Activated naive CD8-positive, alpha-beta T cell treated with anti-CD3 and anti-CD28 coated beads, Interleukin-2, amount 50 U/mL, for 24 hours (primary cell): ENCODE measurements around the gene TCP11.

ENCODE experiments used
- ATAC-seq: fragments of 150-1000 bp; cut with Tn5 transposase; one replicate; pipeline ENCODE4 v1.10.0; 2021
- DNase-seq: peaks from one replicate; pipeline ENCODE4 v3.0.0; 2021
- H3K27ac Mint-ChIP-seq: one replicate; pipeline ENCODE4 v1.8.0; 2021; ENCODE audit warnings: mild to moderate bottlenecking, mixed read lengths
- H3K27me3 Mint-ChIP-seq: one replicate; pipeline ENCODE4 v1.8.0; 2021; ENCODE audit warnings: mixed read lengths
- H3K36me3 Mint-ChIP-seq: one replicate; pipeline ENCODE4 v1.8.0; 2021; ENCODE audit warnings: low read depth, mixed read lengths
- H3K4me1 Mint-ChIP-seq: one replicate; pipeline ENCODE4 v1.8.0; 2021; ENCODE audit warnings: mixed read lengths
- H3K4me3 Mint-ChIP-seq: one replicate; pipeline ENCODE4 v1.8.0; 2021; ENCODE audit warnings: mild to moderate bottlenecking, moderate library complexity, mixed read lengths
- H3K9me3 Mint-ChIP-seq: one replicate; pipeline ENCODE4 v1.8.0; 2021; ENCODE audit warnings: mixed read lengths

TCP11 gene

DNA sequence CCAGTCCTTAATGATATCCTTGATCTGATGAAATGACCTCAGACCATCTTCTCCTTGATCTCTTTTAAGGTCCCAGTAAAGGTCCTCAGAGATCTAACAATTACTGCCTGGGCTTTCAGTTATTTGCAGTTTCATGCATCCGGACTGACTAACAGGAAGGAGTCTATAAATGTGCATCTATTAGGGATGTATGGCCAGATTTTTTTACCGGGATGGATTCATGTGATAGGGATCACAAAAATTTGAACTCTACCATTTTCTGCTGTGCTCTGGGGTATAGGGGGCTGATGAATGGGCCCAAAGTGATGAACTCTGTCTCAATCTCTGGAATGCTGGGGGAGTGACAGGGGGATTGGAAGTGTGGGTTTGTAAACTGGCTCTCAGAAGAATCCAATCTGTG lies 36.5 kb upstream of the TCP11 start:
- no peak overlapping the region for H3K4me3 Mint-ChIP-seq
- H3K27me3 Mint-ChIP-seq, result peaks cover 2% of the 10 kb centered on the region
- H3K9me3 Mint-ChIP-seq, result no peaks in the 10 kb centered on the region
- ATAC-seq, result no peak
- H3K36me3 Mint-ChIP-seq, result no peaks in the 10 kb centered on the region
- no peak overlapping the region for H3K27ac Mint-ChIP-seq
- no peaks in the 10 kb centered on the region for H3K4me1 Mint-ChIP-seq
- DNase-seq, result no peak

DNA sequence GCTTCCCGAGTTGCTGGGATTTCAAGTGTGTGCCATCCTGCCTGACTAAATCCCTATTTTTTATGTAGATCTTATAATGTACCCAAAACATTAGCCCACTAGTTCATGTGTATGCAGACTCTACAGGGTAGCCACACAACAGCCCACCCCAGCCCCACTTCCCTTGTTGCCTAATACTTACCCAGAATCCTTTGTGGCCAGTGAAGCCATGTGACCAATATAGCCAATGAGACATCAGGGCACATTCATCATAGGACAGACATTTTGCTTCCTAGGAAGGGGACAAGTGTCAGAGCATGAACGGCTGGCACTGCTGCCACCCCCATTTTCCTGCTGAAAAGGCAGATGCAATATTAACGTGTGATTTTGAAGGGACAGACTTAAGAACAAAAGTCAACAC lies 36.0 kb upstream of the TCP11 start:
- DNase-seq, result no peak
- no peaks in the 10 kb centered on the region for H3K4me1 Mint-ChIP-seq
- ATAC-seq, result no peak
- peaks cover 2% of the 10 kb centered on the region for H3K27me3 Mint-ChIP-seq
- no peak overlapping the region for H3K4me3 Mint-ChIP-seq
- no peaks in the 10 kb centered on the region for H3K9me3 Mint-ChIP-seq
- no peaks in the 10 kb centered on the region for H3K36me3 Mint-ChIP-seq
- no peak overlapping the region for H3K27ac Mint-ChIP-seq

DNA sequence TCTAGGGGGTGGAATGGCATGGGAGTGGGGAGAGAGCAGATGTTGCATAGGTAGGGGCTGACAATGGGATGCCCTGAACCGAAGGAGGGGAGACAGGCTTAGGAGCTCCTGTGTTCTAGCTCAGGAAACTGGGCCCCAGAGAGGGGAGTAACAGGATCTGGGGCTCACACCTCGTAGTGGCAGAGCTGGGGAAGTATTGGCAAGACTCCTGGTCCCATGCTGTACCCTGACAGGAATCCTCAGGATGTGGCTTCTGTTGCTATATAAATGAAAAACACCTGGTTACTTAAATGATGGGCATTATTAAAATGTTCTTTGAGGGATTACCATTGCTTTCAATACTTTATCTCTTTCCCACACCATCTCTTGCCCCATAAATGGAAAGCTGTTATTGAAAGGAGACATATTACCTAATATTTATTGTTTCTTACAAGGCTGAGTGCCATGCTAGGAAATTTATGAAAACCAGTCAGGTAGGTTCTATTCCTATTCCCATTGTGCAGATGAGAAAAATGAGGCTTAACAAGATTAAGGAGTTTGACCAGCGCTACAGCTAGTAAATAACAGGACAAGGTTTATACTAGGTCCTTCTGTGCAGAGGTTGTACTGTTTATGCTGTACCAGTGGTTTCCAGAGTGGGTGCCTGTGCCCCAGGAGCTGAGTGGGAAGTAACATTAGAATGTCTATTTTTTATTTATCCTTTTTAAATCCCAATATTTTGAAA lies 35.3 kb upstream of the TCP11 start:
- Mint-ChIP-seq H3K36me3 (no peaks in the 10 kb centered on the region), H3K4me3 (no peak overlapping the region), H3K27me3 (peaks cover 2% of the 10 kb centered on the region), H3K9me3 (no peaks in the 10 kb centered on the region), H3K27ac (no peak overlapping the region), H3K4me1 (no peaks in the 10 kb centered on the region)
- DNase-seq (no peak), ATAC-seq (no peak)

DNA sequence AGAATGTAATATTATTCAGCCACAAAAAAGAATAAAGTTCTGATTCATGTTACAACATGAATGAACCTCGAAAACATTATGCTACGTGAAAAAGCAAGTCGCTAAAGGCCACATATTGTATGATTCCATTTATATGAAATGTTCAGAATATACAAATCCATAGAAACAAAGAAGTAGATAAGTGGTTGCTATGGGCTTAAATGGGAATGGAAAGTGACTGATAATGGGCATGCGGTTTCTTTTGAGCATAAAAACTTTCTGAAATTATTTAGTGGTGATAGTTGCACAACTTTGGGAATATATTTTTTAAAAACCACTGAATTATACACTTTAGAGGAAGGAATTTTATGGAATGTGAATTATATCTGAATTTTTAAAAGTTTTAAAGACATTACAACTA lies 33.4 kb upstream of the TCP11 start:
- Mint-ChIP-seq H3K27me3 (peaks cover 2% of the 10 kb centered on the region), H3K4me1 (peaks cover 2% of the 10 kb centered on the region), H3K36me3 (no peaks in the 10 kb centered on the region), H3K4me3 (no peak overlapping the region), H3K9me3 (peaks cover 3% of the 10 kb centered on the region), H3K27ac (no peak overlapping the region)
- ATAC-seq, result no peak
- DNase-seq, result no peak

DNA sequence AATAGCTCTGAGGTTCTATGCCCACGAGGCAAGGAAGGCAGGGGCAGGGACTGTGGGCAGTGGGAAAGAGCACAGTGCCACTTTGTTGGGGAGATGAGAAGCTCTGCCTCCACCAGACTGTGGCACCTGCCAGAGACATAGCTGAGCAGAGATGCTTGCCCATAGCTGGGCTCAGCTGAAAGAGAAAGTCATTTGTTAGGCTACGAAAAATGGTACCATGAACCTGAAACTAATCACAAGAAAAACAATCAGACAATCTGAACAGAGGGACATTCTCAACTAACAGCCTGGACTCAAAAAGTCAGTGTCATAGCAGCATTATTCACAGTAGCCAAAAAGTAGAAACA lies 32.9 kb upstream of the TCP11 start:
- Mint-ChIP-seq H3K9me3 (peaks cover 5% of the 10 kb centered on the region), H3K36me3 (no peaks in the 10 kb centered on the region), H3K27me3 (peaks cover 2% of the 10 kb centered on the region), H3K4me1 (peaks cover 2% of the 10 kb centered on the region), H3K4me3 (no peak overlapping the region), H3K27ac (no peak overlapping the region)
- DNase-seq, result no peak
- ATAC-seq, result no peak

DNA sequence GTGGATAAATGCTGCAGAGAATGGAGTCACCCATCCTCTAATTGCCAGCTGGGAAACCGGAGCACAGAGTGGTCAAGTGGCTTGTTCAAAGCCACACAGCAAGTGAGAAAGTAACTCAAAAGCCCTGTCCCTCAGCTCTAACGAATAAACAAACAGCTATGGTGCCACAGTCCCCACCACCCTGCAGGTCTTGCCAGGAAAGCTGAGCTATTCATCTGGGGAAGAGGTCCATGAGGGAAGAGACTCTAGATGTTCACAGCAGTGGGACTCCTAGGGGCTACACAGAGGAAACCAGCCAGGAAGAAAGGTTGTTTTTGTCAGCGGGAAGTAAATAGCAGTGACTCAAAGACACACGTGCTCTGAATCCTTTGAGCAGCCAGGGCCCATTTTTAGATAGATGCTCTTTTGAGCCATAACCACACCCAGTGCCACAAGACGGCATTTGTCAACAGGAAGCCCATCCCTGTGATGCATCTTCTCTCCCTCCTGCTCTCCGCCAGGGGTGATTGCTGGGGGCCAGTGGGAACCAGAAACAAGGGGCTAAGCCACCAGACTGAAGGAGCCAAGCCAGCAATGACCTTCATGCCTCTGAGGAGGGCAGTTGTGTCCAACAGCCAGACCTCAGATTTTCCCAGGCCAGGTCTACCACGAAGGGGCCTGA lies 32.4 kb upstream of the TCP11 start:
- H3K27ac Mint-ChIP-seq, result no peak overlapping the region

DNA sequence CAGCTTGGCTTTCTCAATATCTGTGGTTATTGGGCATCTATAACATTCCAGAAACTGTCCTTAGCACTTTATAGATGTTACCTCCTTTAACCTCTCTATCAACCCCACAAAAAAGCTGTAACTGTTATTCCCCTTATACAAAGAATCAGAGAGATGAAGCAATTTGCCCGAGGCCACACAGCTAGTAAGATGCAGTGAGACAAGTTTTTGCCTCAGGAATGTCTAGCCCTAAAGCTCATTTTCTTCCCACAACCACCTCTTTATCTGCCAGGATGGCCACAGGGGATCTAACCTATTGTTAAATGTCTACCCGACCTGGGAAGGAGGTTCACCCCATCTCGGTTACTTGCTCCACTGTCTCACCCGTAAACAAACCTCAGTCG lies 31.9 kb upstream of the TCP11 start:
- H3K27me3 Mint-ChIP-seq, result peaks cover 2% of the 10 kb centered on the region
- peaks cover 5% of the 10 kb centered on the region for H3K9me3 Mint-ChIP-seq
- no peak overlapping the region for H3K27ac Mint-ChIP-seq
- H3K4me3 Mint-ChIP-seq, result no peak overlapping the region
- ATAC-seq, result no peak
- peaks cover 2% of the 10 kb centered on the region for H3K4me1 Mint-ChIP-seq
- no peaks in the 10 kb centered on the region for H3K36me3 Mint-ChIP-seq
- DNase-seq, result no peak

More for the DNA sequence above, 32.4 kb upstream of the TCP11 start:
- no peak for ATAC-seq
- Mint-ChIP-seq H3K36me3 (no peaks in the 10 kb centered on the region), H3K27me3 (peaks cover 2% of the 10 kb centered on the region), H3K9me3 (peaks cover 5% of the 10 kb centered on the region), H3K4me1 (peaks cover 2% of the 10 kb centered on the region), H3K4me3 (no peak overlapping the region)
- DNase-seq, result no peak

DNA sequence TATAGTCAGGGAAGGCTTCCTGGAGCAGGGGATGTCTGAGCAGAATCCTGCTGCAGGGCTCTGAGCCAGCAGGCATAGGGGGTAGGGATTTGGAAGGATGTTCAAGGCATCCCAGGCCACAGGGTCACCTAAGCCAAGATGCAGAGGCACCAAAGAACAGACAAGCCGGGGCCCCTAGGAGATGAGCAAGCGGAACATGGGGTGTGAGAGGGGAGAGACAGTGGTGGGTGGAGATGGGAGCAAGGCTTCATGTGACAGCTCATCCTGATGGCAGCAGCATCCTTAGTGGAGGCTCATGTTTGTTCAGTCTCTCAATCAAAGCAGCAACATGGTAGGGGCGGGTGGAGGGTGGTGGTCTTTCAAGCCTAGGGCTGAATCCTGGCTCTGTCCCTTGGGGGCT lies 29.8 kb upstream of the TCP11 start:
- no peak overlapping the region for H3K4me3 Mint-ChIP-seq
- peaks cover 5% of the 10 kb centered on the region for H3K9me3 Mint-ChIP-seq
- H3K27me3 Mint-ChIP-seq, result peaks cover 4% of the 10 kb centered on the region
- ATAC-seq, result no peak
- H3K27ac Mint-ChIP-seq, result no peak overlapping the region
- H3K4me1 Mint-ChIP-seq, result peaks cover 2% of the 10 kb centered on the region
- DNase-seq, result no peak
- H3K36me3 Mint-ChIP-seq, result no peaks in the 10 kb centered on the region

DNA sequence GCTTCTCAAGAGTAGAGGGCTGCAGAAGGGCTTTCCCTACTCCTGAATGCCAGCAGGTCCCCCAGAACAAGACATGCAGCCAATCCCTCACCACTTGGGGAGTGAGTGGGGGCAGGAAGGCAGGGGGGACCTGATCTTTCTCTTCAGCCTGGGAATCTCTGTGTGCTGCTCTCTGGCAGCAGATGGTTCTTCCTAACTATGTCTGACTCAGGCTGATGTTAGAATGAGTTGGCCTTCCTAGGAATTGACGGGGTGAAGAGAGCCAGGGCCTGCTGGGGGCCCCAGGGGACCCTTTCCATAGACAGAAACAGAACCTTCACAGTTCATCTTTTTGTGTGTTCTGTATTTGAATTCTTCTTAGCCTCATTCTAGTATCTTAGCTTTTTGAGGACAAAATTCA lies 29.0 kb upstream of the TCP11 start:
- H3K4me3 Mint-ChIP-seq, result no peak overlapping the region
- H3K27me3 Mint-ChIP-seq, result peaks cover 4% of the 10 kb centered on the region
- no peak overlapping the region for H3K27ac Mint-ChIP-seq
- no peaks in the 10 kb centered on the region for H3K36me3 Mint-ChIP-seq
- peaks cover 2% of the 10 kb centered on the region for H3K4me1 Mint-ChIP-seq
- peaks cover 5% of the 10 kb centered on the region for H3K9me3 Mint-ChIP-seq
- no peak for DNase-seq
- no peak for ATAC-seq

DNA sequence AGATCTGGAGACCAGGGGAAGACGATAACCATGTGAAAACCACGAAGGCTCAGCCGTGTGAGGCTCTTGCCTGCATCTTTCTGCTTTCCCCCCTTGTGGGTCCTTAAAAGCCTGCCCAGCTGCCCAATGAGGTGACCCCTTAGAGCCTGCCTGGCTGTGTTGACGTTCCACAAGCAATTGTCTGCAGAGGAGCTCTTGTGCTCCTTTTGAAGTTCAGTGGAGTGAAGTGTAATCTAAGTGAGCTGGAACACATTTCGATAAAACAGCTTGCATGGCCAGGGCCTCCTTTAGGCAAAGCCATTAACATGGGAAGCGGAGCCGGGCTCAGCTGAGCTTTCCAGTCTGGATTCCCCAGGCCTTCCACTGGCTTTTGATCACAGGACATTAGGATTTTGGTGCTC lies 27.3 kb upstream of the TCP11 start:
- Mint-ChIP-seq H3K4me1 (peaks cover 2% of the 10 kb centered on the region), H3K9me3 (peaks cover 5% of the 10 kb centered on the region), H3K27ac (no peak overlapping the region), H3K4me3 (no peak overlapping the region), H3K27me3 (peaks cover 8% of the 10 kb centered on the region), H3K36me3 (no peaks in the 10 kb centered on the region)
- ATAC-seq (no peak), DNase-seq (no peak)

DNA sequence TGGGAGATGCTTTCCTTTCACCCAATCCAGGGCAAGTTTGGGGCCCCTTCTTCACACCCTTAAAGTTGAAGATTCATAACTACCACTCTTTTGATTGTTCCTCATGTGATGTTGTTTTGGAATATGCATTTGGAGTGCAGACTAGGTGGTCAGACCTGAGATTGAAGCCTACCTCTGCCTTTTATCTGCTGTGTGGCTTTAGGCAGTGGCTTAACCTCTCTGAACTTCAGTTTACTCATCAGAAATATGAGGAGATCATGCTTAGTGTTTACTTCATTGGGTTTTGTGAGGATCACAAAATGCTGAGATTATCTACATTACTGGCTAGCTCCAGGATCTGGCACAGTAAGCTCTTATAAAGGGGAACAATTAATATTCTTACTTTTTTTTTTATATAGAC lies 26.4 kb upstream of the TCP11 start:
- ATAC-seq (no peak), DNase-seq (no peak)
- no peak overlapping the region for H3K4me3 Mint-ChIP-seq
- H3K4me1 Mint-ChIP-seq, result peaks cover 2% of the 10 kb centered on the region
- H3K9me3 Mint-ChIP-seq, result peaks cover 5% of the 10 kb centered on the region
- no peak overlapping the region for H3K27ac Mint-ChIP-seq
- H3K36me3 Mint-ChIP-seq, result no peaks in the 10 kb centered on the region
- H3K27me3 Mint-ChIP-seq, result peaks cover 11% of the 10 kb centered on the region

DNA sequence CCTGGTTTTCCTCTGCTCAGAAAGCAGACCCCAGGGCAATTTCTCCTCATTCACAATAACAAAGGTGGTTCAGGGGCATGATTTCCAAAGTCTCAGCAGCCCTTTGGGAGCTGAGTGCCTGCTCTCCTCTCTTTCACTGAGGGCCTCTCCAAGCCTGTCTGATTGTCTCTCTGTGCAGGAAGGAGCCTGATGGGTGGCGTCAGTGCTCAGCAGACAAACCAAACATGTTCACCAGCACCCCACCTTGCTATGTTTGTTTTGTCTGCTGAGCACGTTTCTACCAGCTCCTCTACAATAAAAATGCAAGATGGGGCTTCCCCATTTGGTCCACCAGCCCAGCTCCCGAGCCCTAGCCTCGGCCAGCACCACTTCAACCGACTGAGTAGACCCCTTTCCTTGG lies 25.4 kb upstream of the TCP11 start:
- Mint-ChIP-seq H3K9me3 (peaks cover 5% of the 10 kb centered on the region), H3K27me3 (peaks cover 11% of the 10 kb centered on the region), H3K4me1 (peaks cover 2% of the 10 kb centered on the region), H3K36me3 (no peaks in the 10 kb centered on the region), H3K4me3 (no peak overlapping the region), H3K27ac (no peak overlapping the region)
- no peak for DNase-seq
- no peak for ATAC-seq

DNA sequence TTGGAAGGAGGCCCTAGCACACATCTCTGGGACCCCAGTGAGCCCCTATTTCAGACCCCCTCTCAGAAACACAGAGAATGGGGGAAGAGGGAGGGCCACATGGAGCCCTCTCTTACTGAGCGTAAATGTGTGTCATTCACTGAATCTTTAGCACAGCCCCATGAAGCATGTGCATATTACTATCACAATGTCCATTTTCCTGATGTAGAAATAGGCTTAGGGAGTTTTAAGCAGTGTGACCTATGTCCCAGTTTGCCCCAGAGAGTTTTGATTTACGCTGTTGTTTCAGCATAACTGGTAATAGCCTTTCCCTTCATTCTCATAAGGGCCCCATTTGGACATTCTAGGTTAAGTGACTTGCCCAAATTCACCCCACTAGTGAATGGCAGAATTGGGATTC lies 25.0 kb upstream of the TCP11 start:
- Mint-ChIP-seq H3K4me1 (peaks cover 2% of the 10 kb centered on the region), H3K4me3 (no peak overlapping the region), H3K27ac (no peak overlapping the region), H3K36me3 (no peaks in the 10 kb centered on the region), H3K9me3 (peaks cover 5% of the 10 kb centered on the region), H3K27me3 (peaks cover 11% of the 10 kb centered on the region)
- no peak for ATAC-seq
- DNase-seq, result no peak

DNA sequence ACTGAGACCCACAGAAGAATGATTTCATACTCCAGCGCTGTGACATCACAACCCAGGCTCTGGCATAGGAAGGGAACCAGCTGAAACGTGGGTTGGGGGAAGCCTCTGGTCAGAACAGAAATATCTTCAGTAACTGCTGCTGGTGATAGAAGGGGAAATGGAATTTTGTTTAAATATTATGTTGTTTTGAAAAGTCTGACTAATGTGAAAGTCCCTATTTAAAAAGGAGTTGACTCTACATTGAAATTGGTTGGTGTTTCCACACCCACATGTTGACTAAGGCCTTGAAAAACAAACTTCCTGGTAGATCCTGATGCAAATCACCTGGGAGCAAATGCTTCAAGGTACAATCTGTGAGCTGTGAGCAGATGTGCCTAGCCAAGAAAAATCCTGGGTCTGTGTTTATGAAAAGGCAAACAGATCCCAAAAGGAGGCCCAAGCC lies 24.5 kb upstream of the TCP11 start:
- peaks cover 5% of the 10 kb centered on the region for H3K9me3 Mint-ChIP-seq
- no peak overlapping the region for H3K4me3 Mint-ChIP-seq
- ATAC-seq (no peak), DNase-seq (no peak)
- peaks cover 11% of the 10 kb centered on the region for H3K27me3 Mint-ChIP-seq
- peaks cover 2% of the 10 kb centered on the region for H3K4me1 Mint-ChIP-seq
- H3K27ac Mint-ChIP-seq, result no peak overlapping the region
- no peaks in the 10 kb centered on the region for H3K36me3 Mint-ChIP-seq

DNA sequence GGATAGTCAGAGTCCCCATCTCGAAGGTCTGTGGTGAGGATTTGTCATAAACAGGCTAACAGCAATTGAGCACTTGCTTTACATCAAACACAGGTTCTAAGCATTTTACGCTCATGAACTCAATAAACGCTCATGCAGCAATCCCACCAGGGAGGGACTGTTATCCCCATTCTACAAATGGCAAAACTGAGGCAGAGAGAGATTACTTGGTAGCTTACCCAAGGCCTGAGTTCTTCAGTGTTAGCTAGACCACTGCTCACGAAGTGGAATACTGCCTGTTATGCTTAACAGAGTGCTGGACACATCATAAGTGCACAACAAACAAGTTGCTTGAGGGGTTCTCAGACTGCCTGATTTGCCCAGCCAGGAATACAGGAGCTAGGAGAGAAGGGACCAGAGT lies 23.7 kb upstream of the TCP11 start:
- DNase-seq (no peak), ATAC-seq (no peak)
- peaks cover 11% of the 10 kb centered on the region for H3K27me3 Mint-ChIP-seq
- peaks cover 5% of the 10 kb centered on the region for H3K9me3 Mint-ChIP-seq
- no peak overlapping the region for H3K27ac Mint-ChIP-seq
- H3K36me3 Mint-ChIP-seq, result no peaks in the 10 kb centered on the region
- H3K4me3 Mint-ChIP-seq, result no peak overlapping the region
- H3K4me1 Mint-ChIP-seq, result no peaks in the 10 kb centered on the region
